ENCODE measurements around the gene SYT17.

- no peak for TF ChIP-seq CTCF (IDR thresholded peaks at IDR 0.05)
- TF ChIP-seq POLR2A (IDR thresholded peaks at IDR 0.05) = no peak
Observed at GRCh38 chr16:19127205-19127604, 40.8 kb upstream of the SYT17 start.

Measured in Peyer's patch (tissue), 4 donors.